ENCODE measurements around the gene TTLL4. TPM values are rescaled to one million over a fixed set of nuclear protein-coding genes. Genes with fewer than 3 reads are reported as not detected.
A peak's percentile ranks its signal among the peaks of the same experiment; 100 is the strongest.

TTLL4 gene
- polyA plus RNA-seq, 1 of the 3 experiments (the other 2 are of a cell fraction), result 15.6 TPM

GRCh38 chr2:218709908-218710307 is 727 bp upstream of the TTLL4 start:
- TF ChIP-seq RFX5 (IDR thresholded peaks at IDR 0.05; ENCODE audit: low read length) (no peak), FOXM1 (IDR thresholded peaks at IDR 0.05; ENCODE audit: low read depth) (no peak), FOSL2 (IDR thresholded peaks at IDR 0.05; ENCODE audit: borderline replicate concordance, low read depth) (no peak), MXI1 (IDR thresholded peaks at IDR 0.05; ENCODE audit: low read depth, low read length) (no peak), GABPA (IDR thresholded peaks at IDR 0.05; ENCODE audit: low read depth) (no peak), REST (IDR thresholded peaks at IDR 0.05; ENCODE audit: low read depth, low read length) (no peak), USF2 (IDR thresholded peaks at IDR 0.05; ENCODE audit: borderline replicate concordance, low read depth, low read length) (no peak), RXRA (IDR thresholded peaks at IDR 0.05; ENCODE audit: borderline replicate concordance, low read depth) (no peak), NFIC (IDR thresholded peaks at IDR 0.05; ENCODE audit: borderline replicate concordance) (no peak), TAF1 (IDR thresholded peaks at IDR 0.05; ENCODE audit: borderline replicate concordance, low read depth, low read length) (no peak), PBX3 (IDR thresholded peaks at IDR 0.05) (no peak), POLR2AphosphoS5 (IDR thresholded peaks at IDR 0.05; ENCODE audit: low read depth, low read length) (no peak), EP300 (IDR thresholded peaks at IDR 0.05; ENCODE audit: borderline replicate concordance in 1 of 2, low read depth in 1 of 2, low read length in 1 of 2) (no peak), MEF2A (IDR thresholded peaks at IDR 0.05; ENCODE audit: borderline replicate concordance, low read depth) (no peak), MAX (IDR thresholded peaks at IDR 0.05; ENCODE audit: low read depth) (no peak), RCOR1 (IDR thresholded peaks at IDR 0.05; ENCODE audit: low read length) (no peak)
- TF ChIP-seq, protein P1, sequence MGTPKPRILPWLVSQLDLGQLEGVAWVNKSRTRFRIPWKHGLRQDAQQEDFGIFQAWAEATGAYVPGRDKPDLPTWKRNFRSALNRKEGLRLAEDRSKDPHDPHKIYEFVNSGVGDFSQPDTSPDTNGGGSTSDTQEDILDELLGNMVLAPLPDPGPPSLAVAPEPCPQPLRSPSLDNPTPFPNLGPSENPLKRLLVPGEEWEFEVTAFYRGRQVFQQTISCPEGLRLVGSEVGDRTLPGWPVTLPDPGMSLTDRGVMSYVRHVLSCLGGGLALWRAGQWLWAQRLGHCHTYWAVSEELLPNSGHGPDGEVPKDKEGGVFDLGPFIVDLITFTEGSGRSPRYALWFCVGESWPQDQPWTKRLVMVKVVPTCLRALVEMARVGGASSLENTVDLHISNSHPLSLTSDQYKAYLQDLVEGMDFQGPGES (IDR thresholded peaks at IDR 0.05; ENCODE audit: low read depth, low read length), result no peak
- H2AFZ ChIP-seq (ENCODE audit: low read depth), result peak overlapping the region; percentile 95
- H3F3A ChIP-seq (replicated peaks; ENCODE audit: insufficient read depth), result peaks cover 5% of the 10 kb centered on the region
- 78% methylated on average over 8 of the region's 8 CpGs for WGBS (ENCODE audit: low lambda C conversion rate)
- H3K9ac ChIP-seq, result no peak overlapping the region
- H3K9me3 ChIP-seq, result no peaks in the 10 kb centered on the region
- peaks cover 34% of the 10 kb centered on the region for H3K79me2 ChIP-seq (ENCODE audit: insufficient read depth)
- no peak for DNase-seq
- H3K4me1 ChIP-seq (ENCODE audit: control insufficient read depth in 1 of 2, insufficient read depth in 2 of 2, low read depth in 1 of 2, low read length in 1 of 2), result peaks cover 0 to 11% of the 10 kb centered on the region in 2 experiments; a peak in 1 of 4 replicates
- H3K27me3 ChIP-seq (ENCODE audit: insufficient read depth), result no peaks in the 10 kb centered on the region
- ChIA-PET POLR2A (interaction anchor here (0.7 to 1.0 kb wide), 2 partner anchors 36 to 101 kb away, joined by 3 to 4 read pairs; no protein-coding TSS in a partner anchor), CTCF (interaction anchor here (0.6 to 2.6 kb wide), 26 partner anchors 8 to 359 kb away, joined by 3 to 31 read pairs (median 4); partner anchors contain the start of genes BCS1L, RNF25, STK36 and ZNF142)
- no peak overlapping the region for H3K4me3 ChIP-seq (ENCODE audit: low read depth in 2 of 2, low read length in 1 of 2)
- H3K36me3 ChIP-seq (replicated peaks in 1 of 2; ENCODE audit: control insufficient read depth in 1 of 2, insufficient read depth in 2 of 2, low read length in 1 of 2), result peaks cover 0 to 5% of the 10 kb centered on the region in 2 experiments
- no peak overlapping the region for H3K27ac ChIP-seq (ENCODE audit: low read depth in 2 of 2, low read length in 1 of 2)
- peak overlapping the region; percentile 56 for H3K4me2 ChIP-seq
- no peaks in the 10 kb centered on the region for H3K9me2 ChIP-seq
- H4K20me1 ChIP-seq (ENCODE audit: insufficient read depth), result no peaks in the 10 kb centered on the region

All from SK-N-SH (cell line).